ENCODE data around the gene MUC4.
"Not testable (repeated sequence)": the region's sequence is repeated elsewhere in the genome, so short reads cannot be mapped to it uniquely, and the experiment has no call there.

MUC4 gene

DNA sequence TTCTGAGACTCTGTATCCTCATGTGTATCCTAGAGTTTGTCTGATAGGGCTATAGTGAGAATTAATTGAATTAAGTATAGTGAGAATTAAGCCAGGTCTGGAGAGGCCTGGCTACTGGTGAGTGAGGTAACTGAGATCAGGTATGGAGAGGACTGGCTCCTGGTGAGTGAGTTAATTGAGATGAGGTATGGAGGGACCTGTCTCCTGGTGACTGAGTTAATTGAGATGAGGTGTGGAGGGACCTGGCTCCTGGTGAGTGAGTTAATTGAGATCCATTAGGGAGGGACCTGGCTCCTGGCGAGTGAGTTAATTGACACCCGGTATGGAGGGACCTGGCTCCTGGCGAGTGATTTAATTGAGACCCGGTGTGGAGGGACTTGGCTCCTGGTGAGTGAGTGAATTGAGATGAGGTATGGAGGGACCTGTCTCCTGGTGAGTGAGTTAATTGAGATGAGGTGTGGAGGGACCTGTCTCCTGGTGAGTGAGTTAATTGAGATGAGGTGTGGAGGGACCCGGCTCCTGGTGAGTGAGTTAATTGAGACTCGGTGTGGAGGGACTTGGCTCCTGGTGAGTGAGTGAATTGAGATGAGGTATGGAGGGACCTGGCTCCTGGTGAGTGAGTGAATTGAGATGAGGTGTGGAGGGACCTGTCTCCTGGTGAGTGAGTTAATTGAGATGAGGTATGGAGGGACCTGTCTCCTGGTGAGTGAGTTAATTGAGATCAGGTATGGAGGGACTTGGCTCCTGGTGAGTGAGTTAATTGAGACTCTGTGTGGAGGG is 101.4 kb downstream of the MUC4 start:
- H2AFZ ChIP-seq (ENCODE audit: low read length); H3K79me2 ChIP-seq (ENCODE audit: insufficient read depth, low read length); H3K27me3 ChIP-seq (ENCODE audit: insufficient read depth, low read length, poor library complexity, severe bottlenecking); H3K9me3 ChIP-seq (ENCODE audit: insufficient read depth, low read depth, low read length); H4K20me1 ChIP-seq (ENCODE audit: insufficient read depth, low read length, poor library complexity, severe bottlenecking); H3K36me3 ChIP-seq (ENCODE audit: insufficient read depth, low read length); H3F3A ChIP-seq (ENCODE audit: low read depth); H3K4me3 ChIP-seq (ENCODE audit: low read length, poor library complexity, severe bottlenecking); H3K9me2 ChIP-seq (replicated peaks; ENCODE audit: low read depth, low read length); H3K4me1 ChIP-seq (ENCODE audit: insufficient read depth, low read length, poor library complexity, severe bottlenecking); H3K4me2 ChIP-seq (ENCODE audit: low read depth, low read length, poor library complexity, severe bottlenecking); H3K9ac ChIP-seq (ENCODE audit: low read depth, low read length, poor library complexity, severe bottlenecking): not testable (repeated sequence)

DNA sequence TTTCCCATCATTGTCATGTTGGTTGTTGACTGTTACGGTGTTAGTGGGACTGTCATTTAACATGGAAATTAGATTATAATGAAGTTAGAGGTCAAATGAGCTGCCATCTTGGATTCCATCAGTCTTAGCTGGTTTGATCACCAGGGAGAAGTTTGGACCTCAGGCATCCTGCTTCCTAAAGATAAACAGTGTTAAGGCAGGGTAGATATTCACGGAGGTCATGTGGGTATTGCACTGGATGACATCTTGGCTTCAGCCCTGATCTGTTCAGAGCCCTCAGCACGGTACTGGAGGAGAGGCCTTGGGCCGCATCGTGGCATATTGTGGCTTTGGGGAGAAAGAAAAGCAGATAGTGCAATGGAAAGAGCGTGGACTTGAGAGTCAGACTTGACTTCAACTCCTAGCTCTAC is 102.0 kb downstream of the MUC4 start:
- no peaks in the 10 kb centered on the region; the same call in 1 of the 2 replicates for H3K36me3 ChIP-seq (ENCODE audit: insufficient read depth, low read length)
- no peaks in the 10 kb centered on the region for H3F3A ChIP-seq (ENCODE audit: low read depth)
- H3K4me1 ChIP-seq (ENCODE audit: insufficient read depth, low read length, poor library complexity, severe bottlenecking) = no peaks in the 10 kb centered on the region
- no peak overlapping the region for H3K4me2 ChIP-seq (ENCODE audit: low read depth, low read length, poor library complexity, severe bottlenecking)
- no peaks in the 10 kb centered on the region for H3K9me2 ChIP-seq (replicated peaks; ENCODE audit: low read depth, low read length)
- no peak overlapping the region for H3K9ac ChIP-seq (ENCODE audit: low read depth, low read length, poor library complexity, severe bottlenecking)
- H3K27me3 ChIP-seq (ENCODE audit: insufficient read depth, low read length, poor library complexity, severe bottlenecking) = no peaks in the 10 kb centered on the region
- H3K9me3 ChIP-seq (ENCODE audit: insufficient read depth, low read depth, low read length) = no peaks in the 10 kb centered on the region
- H2AFZ ChIP-seq (ENCODE audit: low read length) = no peak overlapping the region
- H3K4me3 ChIP-seq (ENCODE audit: low read length, poor library complexity, severe bottlenecking) = no peak overlapping the region
- H3K79me2 ChIP-seq (ENCODE audit: insufficient read depth, low read length) = no peaks in the 10 kb centered on the region
- TF ChIP-seq, protein P1, sequence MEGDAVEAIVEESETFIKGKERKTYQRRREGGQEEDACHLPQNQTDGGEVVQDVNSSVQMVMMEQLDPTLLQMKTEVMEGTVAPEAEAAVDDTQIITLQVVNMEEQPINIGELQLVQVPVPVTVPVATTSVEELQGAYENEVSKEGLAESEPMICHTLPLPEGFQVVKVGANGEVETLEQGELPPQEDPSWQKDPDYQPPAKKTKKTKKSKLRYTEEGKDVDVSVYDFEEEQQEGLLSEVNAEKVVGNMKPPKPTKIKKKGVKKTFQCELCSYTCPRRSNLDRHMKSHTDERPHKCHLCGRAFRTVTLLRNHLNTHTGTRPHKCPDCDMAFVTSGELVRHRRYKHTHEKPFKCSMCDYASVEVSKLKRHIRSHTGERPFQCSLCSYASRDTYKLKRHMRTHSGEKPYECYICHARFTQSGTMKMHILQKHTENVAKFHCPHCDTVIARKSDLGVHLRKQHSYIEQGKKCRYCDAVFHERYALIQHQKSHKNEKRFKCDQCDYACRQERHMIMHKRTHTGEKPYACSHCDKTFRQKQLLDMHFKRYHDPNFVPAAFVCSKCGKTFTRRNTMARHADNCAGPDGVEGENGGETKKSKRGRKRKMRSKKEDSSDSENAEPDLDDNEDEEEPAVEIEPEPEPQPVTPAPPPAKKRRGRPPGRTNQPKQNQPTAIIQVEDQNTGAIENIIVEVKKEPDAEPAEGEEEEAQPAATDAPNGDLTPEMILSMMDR (conservative IDR thresholded peaks at IDR 0.05; ENCODE audit: low read length) = no peak
- no peak for TF ChIP-seq EZH2phosphoT487 (IDR thresholded peaks at IDR 0.05; ENCODE audit: borderline replicate concordance)
- no peaks in the 10 kb centered on the region for H4K20me1 ChIP-seq (ENCODE audit: insufficient read depth, low read length, poor library complexity, severe bottlenecking)

DNA sequence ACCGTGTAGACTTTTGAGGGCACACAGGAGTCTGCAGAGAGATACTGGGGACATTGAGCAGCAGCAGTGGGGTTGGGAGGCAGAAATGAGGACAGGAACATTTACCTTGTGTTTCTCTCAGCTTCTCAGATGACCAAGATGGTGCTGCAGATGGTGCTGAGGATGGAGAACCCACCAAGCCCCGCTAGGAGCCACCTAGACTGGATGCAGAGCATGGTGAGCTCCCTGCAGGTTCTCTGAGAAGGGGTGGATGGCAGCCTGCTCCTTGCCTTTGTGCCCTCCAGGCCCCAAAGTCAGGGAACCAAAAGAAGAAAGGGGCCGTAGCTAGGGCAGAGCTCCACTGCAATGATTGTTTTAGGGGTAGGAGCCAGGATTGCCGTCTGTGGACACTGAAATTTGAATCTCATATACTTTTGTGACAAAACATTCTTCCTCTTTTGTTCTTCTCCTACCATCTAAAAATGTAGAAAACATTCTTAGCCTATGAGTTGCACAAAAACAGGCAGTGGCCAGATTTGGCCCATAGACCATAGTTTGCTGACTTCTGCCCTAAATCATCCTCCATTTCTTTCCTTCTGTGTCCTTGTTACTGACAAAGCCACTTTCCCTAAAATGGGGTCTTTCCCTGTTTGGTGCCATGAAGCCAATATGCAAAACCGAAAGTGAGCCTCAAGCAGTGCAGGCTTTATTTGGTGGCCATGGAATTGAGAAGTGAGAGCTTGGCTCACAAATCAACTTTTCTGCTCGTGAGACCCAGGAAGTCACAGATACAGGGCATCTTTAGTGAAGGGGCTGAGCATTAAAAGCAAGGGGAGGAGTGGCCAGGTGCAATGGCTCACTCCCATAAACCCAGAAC is 102.9 kb downstream of the MUC4 start:
- no peak for TF ChIP-seq EZH2phosphoT487 (IDR thresholded peaks at IDR 0.05; ENCODE audit: borderline replicate concordance)
- TF ChIP-seq, protein P1 (conservative IDR thresholded peaks at IDR 0.05; ENCODE audit: low read length) = no peak
- Histone ChIP-seq H3F3A (ENCODE audit: low read depth) (no peaks in the 10 kb centered on the region), H3K36me3 (ENCODE audit: insufficient read depth, low read length) (no peaks in the 10 kb centered on the region; the same call in 1 of the 2 replicates), H3K9me3 (ENCODE audit: insufficient read depth, low read depth, low read length) (no peaks in the 10 kb centered on the region), H3K9ac (ENCODE audit: low read depth, low read length, poor library complexity, severe bottlenecking) (no peak overlapping the region), H3K4me1 (ENCODE audit: insufficient read depth, low read length, poor library complexity, severe bottlenecking) (no peaks in the 10 kb centered on the region), H3K9me2 (replicated peaks; ENCODE audit: low read depth, low read length) (no peaks in the 10 kb centered on the region), H4K20me1 (ENCODE audit: insufficient read depth, low read length, poor library complexity, severe bottlenecking) (no peaks in the 10 kb centered on the region), H2AFZ (ENCODE audit: low read length) (no peak overlapping the region), H3K4me2 (ENCODE audit: low read depth, low read length, poor library complexity, severe bottlenecking) (no peak overlapping the region), H3K79me2 (ENCODE audit: insufficient read depth, low read length) (no peaks in the 10 kb centered on the region), H3K27me3 (ENCODE audit: insufficient read depth, low read length, poor library complexity, severe bottlenecking) (no peaks in the 10 kb centered on the region), H3K4me3 (ENCODE audit: low read length, poor library complexity, severe bottlenecking) (no peak overlapping the region)
